Endothelial cell of umbilical vein (primary cell): Measurements from ENCODE around the gene ADAM10. TPM values are rescaled to one million over a fixed set of nuclear protein-coding genes. Genes with fewer than 3 reads are reported as not detected.

Experiments
- BruUV-seq: library from RNA; stranded (reverse); fragments of 400-500 nt; replicated peaks from 2 replicates; lab custom pipeline; 2021; lab: Mats Ljungman, UMichigan
- CTCF ChIA-PET: fragments of 300-600, 350-600 bp; sonication (Branson Sonifier 250); formaldehyde crosslinking; loops from one replicate; lab custom pipeline; 2021; ENCODE audit warnings: antibody characterized with exemption, inconsistent platforms; lab: Charles Lee
- POLR2A ChIA-PET: fragments of 300-600, 350-600 bp; sonication (Branson Sonifier 250); formaldehyde crosslinking; loops from one replicate; lab custom pipeline; 2021; ENCODE audit warnings: antibody characterized with exemption, inconsistent platforms; lab: Charles Lee
- DNase-seq: peaks from one replicate; pipeline ENCODE4 v3.0.0-alpha.2; 2011; ENCODE audit warnings: low read depth, low spot score
- FAIRE-seq: peaks from 2 replicates; lab custom pipeline; 2011; peaks lifted over from hg19 to GRCh38; lab: Jason Lieb, UNC
- H2AFZ ChIP-seq: 2 replicates; pipeline ENCODE4 v1.6.0; 2012; ENCODE audit warnings: low read depth, low read length, control low read depth, inconsistent platforms
- H3K27ac ChIP-seq: 2 replicates; pipeline ENCODE4 v1.5.1; 2011; ENCODE audit warnings: low read depth, mild to moderate bottlenecking, control low read depth, low read length, moderate library complexity; ENCODE audit not compliant: insufficient read depth
- H3K27me3 ChIP-seq, 2 experiments: 2 replicates each; pipeline versions ENCODE4 v1.6.0 to v1.6.1; 2011; ENCODE audit warnings: low read length in 2 of 2, mixed read lengths in 1 of 2; ENCODE audit not compliant: control insufficient read depth in 2 of 2, insufficient read depth in 2 of 2
- H3K36me3 ChIP-seq, 2 experiments: 2 replicates in 1 of 2; 3 replicates in 1 of 2; pipeline ENCODE4 v1.5.1; 2011; ENCODE audit warnings: low read length in 2 of 2, mild to moderate bottlenecking in 1 of 2, moderate library complexity in 1 of 2; ENCODE audit not compliant: control insufficient read depth in 2 of 2, insufficient read depth in 2 of 2; ENCODE audit errors: extremely low read depth in 1 of 2
- H3K4me1 ChIP-seq: 3 replicates; pipeline ENCODE4 v1.5.1; 2011; ENCODE audit warnings: mild to moderate bottlenecking, low read length; ENCODE audit not compliant: control insufficient read depth, insufficient read depth; ENCODE audit errors: extremely low read depth
- H3K4me2 ChIP-seq: 2 replicates; pipeline ENCODE4 v1.6.1; 2011; ENCODE audit warnings: low read length, control low read depth, mixed read lengths; ENCODE audit not compliant: insufficient read depth
- H3K4me3 ChIP-seq, 3 experiments: fragments of 200-600 bp in 1 of 3; sonication (generic), shearing (Covaris generic) in 1 of 3; replicated peaks in 1 of 3; 2 replicates each; pipeline ENCODE4 v1.5.1; 2011 to 2016; ENCODE audit warnings: control low read depth in 3 of 3, low read length in 3 of 3, mild to moderate bottlenecking in 2 of 3, inconsistent platforms in 1 of 3, low read depth in 1 of 3, moderate library complexity in 1 of 3; ENCODE audit not compliant: insufficient read depth in 1 of 3
- H3K79me2 ChIP-seq: 2 replicates; pipeline ENCODE4 v1.6.0; 2012; ENCODE audit warnings: low read length, inconsistent platforms; ENCODE audit not compliant: control insufficient read depth, insufficient read depth
- H3K9ac ChIP-seq: replicated peaks from 2 replicates; pipeline ENCODE3; 2011; ENCODE audit warnings: low read length, control low read depth; ENCODE audit not compliant: insufficient read depth; ENCODE audit errors: extremely low read depth
- H3K9me1 ChIP-seq: replicated peaks from 3 replicates; pipeline ENCODE4 v1.6.0; 2011; ENCODE audit warnings: mild to moderate bottlenecking, low read length; ENCODE audit not compliant: control insufficient read depth, insufficient read depth; ENCODE audit errors: extremely low read depth
- H3K9me3 ChIP-seq: replicated peaks from 2 replicates; pipeline ENCODE4 v1.5.1; 2012; ENCODE audit warnings: low read length, inconsistent platforms; ENCODE audit not compliant: control insufficient read depth, insufficient read depth
- H4K20me1 ChIP-seq: replicated peaks from 2 replicates; pipeline ENCODE3; 2011; ENCODE audit warnings: mild to moderate bottlenecking, low read length; ENCODE audit not compliant: control insufficient read depth, insufficient read depth; ENCODE audit errors: extremely low read depth
- EZH2 ChIP-seq: IDR thresholded peaks from 2 replicates; pipeline ENCODE4 v1.6.1; 2012; ENCODE audit warnings: borderline replicate concordance, low read depth, mild to moderate bottlenecking, moderate library complexity, low read length, inconsistent platforms; ENCODE audit not compliant: severe bottlenecking
- FOS ChIP-seq: IDR thresholded peaks from 2 replicates; pipeline ENCODE4 v1.6.1; 2011; ENCODE audit warnings: mild to moderate bottlenecking, low read length, moderate library complexity, borderline replicate concordance; ENCODE audit not compliant: insufficient read depth
- GATA2 ChIP-seq: IDR thresholded peaks from 2 replicates; pipeline ENCODE4 v1.7.0; 2011; ENCODE audit warnings: low read depth, mild to moderate bottlenecking, moderate library complexity, mixed read lengths, low read length; ENCODE audit not compliant: insufficient read length, insufficient read depth
- JUN ChIP-seq: IDR thresholded peaks from 2 replicates; pipeline ENCODE4 v1.6.1; 2011; ENCODE audit warnings: borderline replicate concordance, low read depth; ENCODE audit not compliant: insufficient read length, insufficient read depth
- MYC ChIP-seq: IDR thresholded peaks from one replicate; pipeline ENCODE4 v1.6.1; 2011; ENCODE audit warnings: mild to moderate bottlenecking, low read depth, low read length
- POLR2A ChIP-seq: IDR thresholded peaks from 2 replicates; pipeline ENCODE4 v1.6.1; 2012; ENCODE audit warnings: low read depth, mild to moderate bottlenecking, control low read depth, low read length
- POLR2AphosphoS5 ChIP-seq: IDR thresholded peaks from 2 replicates; pipeline ENCODE4 v1.6.1; 2012; ENCODE audit warnings: low read depth, mild to moderate bottlenecking, control low read depth, low read length, moderate library complexity; ENCODE audit not compliant: insufficient read depth
- dilution Hi-C: fragments of 300-500 bp; cut with MboI; formaldehyde crosslinking; loops from one replicate; pipeline ENCODE4 v1.15.0; 2019; ENCODE audit warnings: low sequenced_read_pairs; ENCODE audit not compliant: extremely low pct_ligation_motif_present
- intact Hi-C: fragments of 100-400 bp; cut with micrococcal nuclease; formaldehyde crosslinking; loops from one replicate; pipeline ENCODE4 v1.10.0; 2022
- polyA plus RNA-seq, 4 experiments: library from polyadenylated mRNA; depleted of rRNA in 3 of 4; stranded (reverse) in 3 of 4; unstranded in 1 of 4; fragments of >200 nt; gene quantifications; 2 replicates each; pipeline versions ENCODE4 v1.2.1 to v1.2.3, GENCODE V29; 2011 to 2012; ENCODE audit warnings: missing spikeins in 1 of 4
- total RNA-seq: library from RNA; stranded (reverse); gene quantifications from 2 replicates; pipeline ENCODE4 v1.2.3, GENCODE V29; 2021
- TF ChIP-seq, protein P1 (sequence below): IDR thresholded peaks from 2 replicates; pipeline ENCODE4 v1.6.1; 2011; ENCODE audit not compliant: insufficient read depth, insufficient read length
- TF ChIP-seq, protein P2 (sequence below), 2 donors: IDR thresholded peaks; 1 replicate in 1 of 2; 2 replicates in 1 of 2; pipeline ENCODE4 v1.5.1; 2011; ENCODE audit warnings: low read length in 2 of 2, mild to moderate bottlenecking in 2 of 2, moderate library complexity in 2 of 2, control low read depth in 1 of 2, inconsistent platforms in 1 of 2, low read depth in 1 of 2; ENCODE audit not compliant: insufficient read depth in 1 of 2; ENCODE audit errors: extremely low read depth in 1 of 2

Gene ADAM10
- total and polyA plus RNA-seq, 2 donors (not counting 3 experiments of a cell fraction or from before 2014, with no cell fraction given), result 91.3 to 203 TPM

DNA sequence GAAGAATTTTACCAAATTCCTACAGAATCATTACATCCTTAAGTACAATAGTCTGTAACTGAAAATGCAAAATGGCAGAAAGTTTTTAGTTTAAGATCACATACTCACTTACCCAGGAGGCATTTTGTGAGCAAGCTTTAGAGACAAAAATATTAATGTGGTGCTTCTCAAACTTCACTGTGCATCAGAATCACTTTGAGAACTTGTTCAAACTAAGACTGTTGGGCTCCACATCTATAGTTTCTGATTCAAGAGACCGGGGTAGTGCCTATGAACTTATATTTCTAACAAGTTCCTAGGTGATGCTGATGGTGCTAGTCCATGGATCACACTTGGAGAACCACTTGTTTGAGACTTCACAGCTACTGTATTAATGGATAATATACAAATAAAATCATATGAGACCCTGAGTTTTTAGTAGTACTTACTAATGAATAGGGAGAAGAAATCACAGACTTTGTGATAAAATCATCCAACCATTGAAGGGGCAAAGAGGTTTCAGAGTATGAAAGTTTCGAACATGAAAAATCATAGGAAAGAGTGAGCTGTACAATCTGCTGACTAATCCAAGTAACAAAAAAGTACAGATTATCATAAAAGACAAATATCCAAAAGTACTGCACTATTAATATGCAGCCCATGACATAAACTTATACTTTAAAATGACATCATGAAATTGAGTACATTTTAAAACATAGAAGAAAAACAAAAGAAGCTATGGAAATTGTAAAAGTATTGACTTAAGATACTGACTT is 110.3 kb downstream of the ADAM10 start:
- intact Hi-C loops, result no loop called here

More for the DNA sequence above, 110.3 kb downstream of the ADAM10 start:
- TF ChIP-seq GATA2 (no peak), POLR2A (no peak), MYC (no peak), POLR2AphosphoS5 (no peak), FOS (no peak), EZH2 (no peak), JUN (no peak)
- TF ChIP-seq, protein P1, sequence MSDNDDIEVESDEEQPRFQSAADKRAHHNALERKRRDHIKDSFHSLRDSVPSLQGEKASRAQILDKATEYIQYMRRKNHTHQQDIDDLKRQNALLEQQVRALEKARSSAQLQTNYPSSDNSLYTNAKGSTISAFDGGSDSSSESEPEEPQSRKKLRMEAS, result no peak
- TF ChIP-seq, protein P2, sequence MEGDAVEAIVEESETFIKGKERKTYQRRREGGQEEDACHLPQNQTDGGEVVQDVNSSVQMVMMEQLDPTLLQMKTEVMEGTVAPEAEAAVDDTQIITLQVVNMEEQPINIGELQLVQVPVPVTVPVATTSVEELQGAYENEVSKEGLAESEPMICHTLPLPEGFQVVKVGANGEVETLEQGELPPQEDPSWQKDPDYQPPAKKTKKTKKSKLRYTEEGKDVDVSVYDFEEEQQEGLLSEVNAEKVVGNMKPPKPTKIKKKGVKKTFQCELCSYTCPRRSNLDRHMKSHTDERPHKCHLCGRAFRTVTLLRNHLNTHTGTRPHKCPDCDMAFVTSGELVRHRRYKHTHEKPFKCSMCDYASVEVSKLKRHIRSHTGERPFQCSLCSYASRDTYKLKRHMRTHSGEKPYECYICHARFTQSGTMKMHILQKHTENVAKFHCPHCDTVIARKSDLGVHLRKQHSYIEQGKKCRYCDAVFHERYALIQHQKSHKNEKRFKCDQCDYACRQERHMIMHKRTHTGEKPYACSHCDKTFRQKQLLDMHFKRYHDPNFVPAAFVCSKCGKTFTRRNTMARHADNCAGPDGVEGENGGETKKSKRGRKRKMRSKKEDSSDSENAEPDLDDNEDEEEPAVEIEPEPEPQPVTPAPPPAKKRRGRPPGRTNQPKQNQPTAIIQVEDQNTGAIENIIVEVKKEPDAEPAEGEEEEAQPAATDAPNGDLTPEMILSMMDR (IDR thresholded peaks at IDR 0.05; ENCODE audit: extremely low read depth in 1 of 2, insufficient read depth in 1 of 2, low read depth in 1 of 2, low read length in 2 of 2), result no peak
- ChIA-PET POLR2A (interaction anchor here (0.5 kb wide), 1 partner anchor 236 kb away, joined by 3 read pairs; no protein-coding TSS in a partner anchor), CTCF (interaction anchor here (0.9 to 1.4 kb wide), 2 partner anchors 11 to 111 kb away, joined by 3 read pairs; no protein-coding TSS in a partner anchor)
- peaks cover 4% of the 10 kb centered on the region for H3K9me1 ChIP-seq
- H3K4me1 ChIP-seq, result no peaks in the 10 kb centered on the region
- dilution Hi-C loops, result no loop called here
- no peak overlapping the region for H2AFZ ChIP-seq
- no peak overlapping the region for H3K9ac ChIP-seq
- BruUV-seq, result no TSS peak
- H3K4me2 ChIP-seq, result no peak overlapping the region
- no peaks in the 10 kb centered on the region for H3K79me2 ChIP-seq
- H3K27me3 ChIP-seq, result no peaks in the 10 kb centered on the region
- FAIRE-seq (no peak), DNase-seq (no peak)
- no peak overlapping the region for H3K4me3 ChIP-seq
- H3K36me3 ChIP-seq, result peaks cover 1 to 2% of the 10 kb centered on the region in 2 experiments
- H4K20me1 ChIP-seq, result no peaks in the 10 kb centered on the region
- H3K9me3 ChIP-seq, result no peaks in the 10 kb centered on the region
- no peak overlapping the region for H3K27ac ChIP-seq
